Measurements from ENCODE around the gene DMD. TPM values are rescaled to one million over a fixed set of nuclear protein-coding genes. Genes with fewer than 3 reads are reported as not detected.
A peak's percentile ranks its signal among the peaks of the same experiment; 100 is the strongest.

The DMD gene
- total RNA-seq, 1 experiment from 2014 or later: 19.3 TPM

GRCh38 chrX:33001107-33001506, 210.2 kb downstream of the DMD start:
- Mint-ChIP-seq H3K9me3 (ENCODE audit: unreplicated experiment) (no peaks in the 10 kb centered on the region), H3K4me3 (ENCODE audit: unreplicated experiment) (no peak overlapping the region), H3K36me3 (ENCODE audit: insufficient read depth, unreplicated experiment) (no peaks in the 10 kb centered on the region), H3K27ac (ENCODE audit: low read depth, unreplicated experiment) (no peak overlapping the region), H3K4me1 (ENCODE audit: insufficient read depth, unreplicated experiment) (no peaks in the 10 kb centered on the region), H3K27me3 (ENCODE audit: insufficient read depth, unreplicated experiment) (no peaks in the 10 kb centered on the region)
- intact Hi-C loops (cut with micrococcal nuclease): no loop called here
- no peak for TF ChIP-seq CTCF (IDR thresholded peaks at IDR 0.05; ENCODE audit: unreplicated experiment)
- BruUV-seq (replicated peaks): no TSS peak
- ChIA-PET CTCF (no interaction called here), POLR2A (no interaction called here)
- peak; percentile 5 for DNase-seq (ENCODE audit: unreplicated experiment)

- H3K9me3 Mint-ChIP-seq (ENCODE audit: unreplicated experiment): no peaks in the 10 kb centered on the region
- CTCF ChIA-PET: interaction anchor here (1.0 kb wide), 1 partner anchor 337 kb away, joined by 3 read pairs; no protein-coding TSS in a partner anchor
- intact Hi-C loops (cut with micrococcal nuclease): no loop called here
Observed at GRCh38 chrX:32998776-32999175, 212.6 kb downstream of the DMD start.

GRCh38 chrX:32995427-32995826, 215.9 kb downstream of the DMD start:
- Mint-ChIP-seq H3K27me3 (ENCODE audit: insufficient read depth, unreplicated experiment) (no peaks in the 10 kb centered on the region), H3K27ac (ENCODE audit: low read depth, unreplicated experiment) (no peak overlapping the region), H3K9me3 (ENCODE audit: unreplicated experiment) (no peaks in the 10 kb centered on the region), H3K36me3 (ENCODE audit: insufficient read depth, unreplicated experiment) (peaks cover 4% of the 10 kb centered on the region), H3K4me1 (ENCODE audit: insufficient read depth, unreplicated experiment) (no peaks in the 10 kb centered on the region), H3K4me3 (ENCODE audit: unreplicated experiment) (no peak overlapping the region)
- CTCF ChIA-PET: no interaction called here
- DNase-seq (ENCODE audit: unreplicated experiment): no peak
- intact Hi-C loops (cut with micrococcal nuclease): no loop called here
- BruUV-seq (replicated peaks): no TSS peak
- POLR2A ChIA-PET: no interaction called here
- no peak for TF ChIP-seq CTCF (IDR thresholded peaks at IDR 0.05; ENCODE audit: unreplicated experiment)

More at GRCh38 chrX:32998776-32999175, 212.6 kb downstream of the DMD start:
- no TSS peak for BruUV-seq (replicated peaks)
- no peaks in the 10 kb centered on the region for H3K27me3 Mint-ChIP-seq (ENCODE audit: insufficient read depth, unreplicated experiment)
- no peak for TF ChIP-seq CTCF (IDR thresholded peaks at IDR 0.05; ENCODE audit: unreplicated experiment)
- POLR2A ChIA-PET: no interaction called here
- no peak overlapping the region for H3K27ac Mint-ChIP-seq (ENCODE audit: low read depth, unreplicated experiment)
- DNase-seq (ENCODE audit: unreplicated experiment): no peak
- H3K4me3 Mint-ChIP-seq (ENCODE audit: unreplicated experiment): no peak overlapping the region
- H3K36me3 Mint-ChIP-seq (ENCODE audit: insufficient read depth, unreplicated experiment): no peaks in the 10 kb centered on the region
- H3K4me1 Mint-ChIP-seq (ENCODE audit: insufficient read depth, unreplicated experiment): no peaks in the 10 kb centered on the region

- intact Hi-C loops (cut with micrococcal nuclease): no loop called here
- Mint-ChIP-seq H3K27me3 (ENCODE audit: insufficient read depth, unreplicated experiment) (no peaks in the 10 kb centered on the region), H3K4me1 (ENCODE audit: insufficient read depth, unreplicated experiment) (no peaks in the 10 kb centered on the region), H3K27ac (ENCODE audit: low read depth, unreplicated experiment) (no peak overlapping the region), H3K36me3 (ENCODE audit: insufficient read depth, unreplicated experiment) (no peaks in the 10 kb centered on the region), H3K9me3 (ENCODE audit: unreplicated experiment) (no peaks in the 10 kb centered on the region), H3K4me3 (ENCODE audit: unreplicated experiment) (no peak overlapping the region)
- TF ChIP-seq CTCF (IDR thresholded peaks at IDR 0.05; ENCODE audit: unreplicated experiment): no peak
- POLR2A ChIA-PET: no interaction called here
- no TSS peak for BruUV-seq (replicated peaks)
- CTCF ChIA-PET: no interaction called here
- no peak for DNase-seq (ENCODE audit: unreplicated experiment)
Observed at GRCh38 chrX:32987142-32987541, 224.2 kb downstream of the DMD start.

All from MCF 10A (cell line).